GM10847 (cell line): Measurements from ENCODE around the gene LGMN.

ENCODE experiments used
- POLR2A ChIP-seq: IDR thresholded peaks from 2 replicates; pipeline ENCODE4 v1.6.1; 2011; ENCODE audit not compliant: insufficient read length; ENCODE audit errors: extremely low read depth

The LGMN gene

GRCh38 chr14:92656306-92657081 lies 91.9 kb downstream of the LGMN start:
- TF ChIP-seq POLR2A, result no peak

- TF ChIP-seq POLR2A, result no peak
These were observed 92.8 kb downstream of the LGMN start for GRCh38 chr14:92655419-92656201.

DNA sequence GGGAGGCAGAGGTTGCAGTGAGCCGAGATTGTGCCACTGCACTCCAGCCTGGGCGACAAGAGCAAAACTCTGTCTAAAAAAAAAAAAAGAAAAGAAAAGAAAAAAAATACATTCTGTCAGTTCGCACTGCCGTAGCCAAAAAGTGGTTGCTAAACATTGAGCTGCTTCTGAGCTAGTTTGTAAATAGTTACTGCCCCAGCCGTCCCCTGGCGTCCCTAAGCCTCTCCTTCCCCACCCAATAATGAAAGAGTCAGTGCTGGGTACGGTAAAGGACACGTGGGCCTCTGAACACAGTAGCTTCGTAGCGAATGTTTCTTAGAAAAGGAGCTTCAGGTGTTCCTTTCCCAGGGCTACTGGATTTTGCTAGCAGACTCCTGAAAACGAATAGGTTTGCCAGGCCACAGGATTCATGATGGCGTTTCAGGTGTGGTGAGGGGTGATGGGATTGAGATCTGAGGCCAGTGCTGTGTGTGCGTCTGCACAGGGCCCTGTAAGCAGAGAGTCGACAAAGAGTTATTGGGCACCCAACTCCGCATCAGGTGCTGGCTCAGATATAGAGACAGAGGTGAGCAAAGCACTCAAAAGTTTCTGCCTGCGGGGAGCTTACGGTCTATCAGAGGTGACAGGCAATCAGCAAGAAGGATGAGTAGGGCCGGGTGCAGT lies 94.1 kb downstream of the LGMN start:
- no peak for TF ChIP-seq POLR2A
